HG03575 (cell line): ENCODE measurements around the gene TANGO6.

Experiments
- ATAC-seq: cut with Tn5 transposase; IDR thresholded peaks from one replicate; pipeline ENCODE4 v1.9.1; 2021; ENCODE audit not compliant: unreplicated experiment, insufficient number of reproducible peaks, low FRiP score; ENCODE audit errors: extremely low read depth

Gene TANGO6

DNA sequence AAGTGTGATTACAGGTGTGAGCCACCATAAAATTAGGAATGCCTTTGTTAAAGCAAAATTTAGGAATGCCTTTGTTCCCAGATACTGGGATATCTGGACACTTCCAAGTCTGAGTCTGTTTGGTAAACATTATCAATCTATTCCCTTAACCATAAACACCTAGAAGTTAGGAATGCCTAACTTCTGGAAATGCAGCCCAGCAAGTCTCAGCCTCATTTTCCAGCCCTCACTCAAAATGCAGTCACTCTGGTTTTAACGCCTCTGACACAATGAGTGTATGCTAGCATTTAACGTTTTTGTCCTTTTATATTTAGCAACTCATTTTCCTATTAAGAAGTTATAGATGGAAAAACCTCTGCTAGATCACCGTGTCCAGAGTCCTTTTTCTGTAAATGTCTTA, 227.7 kb downstream of the TANGO6 start:
- ATAC-seq: no peak

DNA sequence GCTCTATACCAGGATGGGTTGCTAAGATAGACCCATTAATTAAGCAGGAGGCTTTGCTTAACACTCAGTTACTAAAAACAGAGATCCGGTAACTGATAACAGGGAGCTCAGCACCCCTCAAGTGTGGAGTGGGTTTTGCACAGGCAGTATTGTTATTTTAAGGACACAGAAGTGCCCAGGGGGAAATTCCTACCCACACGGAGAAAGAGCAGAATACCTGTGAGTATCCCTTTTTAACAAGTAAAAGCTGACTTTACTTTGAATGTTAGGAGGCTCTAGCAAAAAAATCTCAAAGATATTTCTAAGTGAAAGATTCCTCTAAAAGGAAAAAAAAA, 229.3 kb downstream of the TANGO6 start:
- ATAC-seq: no peak

DNA sequence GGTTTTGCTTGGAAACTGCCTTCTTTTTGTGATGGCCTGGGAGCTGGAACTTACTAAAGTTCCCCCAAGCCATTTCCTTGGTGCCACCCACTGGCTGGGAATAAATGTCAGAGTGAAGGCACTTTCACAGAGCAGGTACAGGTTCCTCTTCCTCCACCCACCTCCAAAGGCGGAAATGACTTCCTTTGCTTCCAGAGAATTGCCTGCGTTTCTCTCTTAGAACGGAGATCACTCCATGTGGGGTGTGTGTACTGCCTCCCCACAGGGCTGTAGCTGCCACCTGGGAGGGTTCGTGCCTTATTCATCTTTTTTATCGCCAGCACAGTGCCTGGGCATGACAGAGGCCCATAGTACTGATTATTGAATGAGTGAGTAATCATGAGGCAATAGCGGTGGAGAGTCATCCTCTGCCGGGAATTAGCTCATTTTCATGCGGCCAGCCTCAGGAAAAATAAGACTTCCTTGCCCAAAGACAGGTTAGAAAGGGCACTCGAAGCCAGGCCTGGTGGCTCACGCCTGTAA, 229.9 kb downstream of the TANGO6 start:
- no peak for ATAC-seq

DNA sequence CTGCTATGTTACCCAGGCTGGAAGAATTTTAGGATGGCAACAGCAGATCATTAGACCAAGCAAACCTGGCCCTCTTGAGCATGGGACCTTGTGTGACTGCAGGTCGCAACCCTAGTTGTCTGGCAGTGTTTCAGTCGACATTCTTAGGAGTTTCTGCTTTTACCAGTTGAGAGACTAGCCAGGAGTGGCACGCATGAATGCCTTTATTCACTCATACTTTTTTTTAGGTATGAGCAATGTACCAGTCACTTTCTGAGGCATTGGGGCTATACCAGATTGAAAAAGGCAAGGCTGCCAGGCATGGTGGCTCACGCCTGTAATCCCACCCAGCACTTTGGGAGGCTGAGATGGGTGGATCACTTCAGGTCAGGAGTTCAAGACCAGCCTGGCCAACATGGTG, 233.9 kb downstream of the TANGO6 start:
- ATAC-seq: no peak

DNA sequence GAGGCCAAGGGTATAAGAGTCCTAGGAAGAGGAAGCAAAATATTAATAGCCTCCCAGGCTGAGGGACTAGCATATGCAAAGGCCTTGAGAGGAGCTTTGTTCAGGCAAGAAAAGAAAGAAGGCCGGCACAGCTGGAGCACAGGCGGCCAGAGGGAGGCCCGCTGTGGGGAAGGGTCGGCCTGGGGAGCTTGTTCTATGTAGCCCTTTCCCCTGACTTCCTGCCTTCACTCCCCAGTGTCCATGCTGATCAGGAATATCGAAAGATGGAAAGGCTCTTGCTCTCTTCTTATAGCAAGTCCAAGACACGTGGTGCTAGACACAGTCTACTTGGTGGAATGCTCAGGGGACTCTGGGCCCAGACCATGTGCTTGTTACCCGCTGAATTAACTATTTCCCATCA, 234.7 kb downstream of the TANGO6 start:
- ATAC-seq: no peak

DNA sequence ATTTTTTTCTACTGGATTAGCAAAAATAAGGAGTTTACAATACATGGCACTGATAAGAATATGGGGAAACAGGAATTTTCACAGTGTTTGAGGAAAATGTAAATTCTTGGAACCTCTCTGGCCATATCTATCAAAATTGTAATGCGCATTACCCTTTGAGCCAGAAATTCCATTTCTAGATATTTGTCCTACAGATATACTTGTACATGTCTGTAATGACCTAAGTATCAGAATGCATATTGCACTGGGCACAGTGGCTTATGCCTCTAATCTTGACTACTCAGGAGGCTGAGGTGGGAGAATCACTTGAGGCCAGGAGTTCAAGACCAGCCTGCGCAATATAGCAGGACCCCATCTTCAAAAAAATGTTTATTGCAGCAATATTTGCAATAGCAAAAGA, 236.4 kb downstream of the TANGO6 start:
- ATAC-seq: no peak

DNA sequence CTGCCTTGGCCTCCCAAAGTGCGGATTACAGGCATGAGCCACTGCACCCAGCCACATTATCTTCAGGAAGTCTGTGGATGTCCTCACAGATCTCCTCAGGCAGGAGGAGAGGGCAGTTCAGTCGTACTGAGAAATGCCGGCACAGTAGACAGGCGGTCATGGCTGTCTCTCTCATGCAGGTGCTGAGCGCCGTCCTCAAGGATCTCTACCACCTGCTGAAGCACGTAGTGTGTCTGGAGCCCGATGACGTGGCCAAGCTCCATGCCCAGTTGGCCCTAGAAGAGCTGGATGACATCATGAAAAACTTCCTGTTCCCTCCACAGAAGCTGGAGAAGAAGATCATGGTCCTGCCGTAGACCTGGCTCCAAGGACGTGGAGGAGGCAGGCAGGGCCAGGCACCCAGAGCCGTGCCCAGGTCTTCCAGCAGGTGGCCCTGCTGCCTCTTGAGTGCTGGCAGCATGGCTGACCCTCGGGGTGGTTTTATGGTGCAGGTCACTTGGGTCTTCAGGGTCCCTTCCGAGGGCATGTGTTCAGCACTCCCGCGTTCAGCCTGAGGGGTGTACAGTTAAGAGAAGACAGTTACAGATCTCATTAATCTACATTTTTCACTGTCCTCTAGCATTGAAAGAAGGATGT, 240.1 kb downstream of the TANGO6 start:
- no peak for ATAC-seq

DNA sequence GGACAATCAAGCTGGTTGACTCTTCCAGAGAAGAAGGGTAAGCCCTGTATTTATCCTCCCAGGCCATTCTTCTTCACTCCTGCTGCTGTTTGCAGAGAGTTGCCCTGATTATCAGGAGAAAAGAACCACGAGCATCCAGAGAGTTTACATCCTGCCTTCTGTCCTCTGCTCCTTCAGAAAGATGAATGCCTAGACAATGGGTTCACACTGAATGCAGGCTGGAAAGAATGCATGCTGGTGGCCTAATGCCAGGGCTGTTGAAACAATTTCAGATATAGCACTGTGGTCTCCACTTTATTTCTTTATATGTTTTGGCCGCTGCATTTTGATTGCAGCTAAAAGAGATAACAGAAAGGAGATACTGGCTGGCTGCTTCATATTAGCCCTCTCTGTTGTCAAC, 241.0 kb downstream of the TANGO6 start:
- no peak for ATAC-seq

DNA sequence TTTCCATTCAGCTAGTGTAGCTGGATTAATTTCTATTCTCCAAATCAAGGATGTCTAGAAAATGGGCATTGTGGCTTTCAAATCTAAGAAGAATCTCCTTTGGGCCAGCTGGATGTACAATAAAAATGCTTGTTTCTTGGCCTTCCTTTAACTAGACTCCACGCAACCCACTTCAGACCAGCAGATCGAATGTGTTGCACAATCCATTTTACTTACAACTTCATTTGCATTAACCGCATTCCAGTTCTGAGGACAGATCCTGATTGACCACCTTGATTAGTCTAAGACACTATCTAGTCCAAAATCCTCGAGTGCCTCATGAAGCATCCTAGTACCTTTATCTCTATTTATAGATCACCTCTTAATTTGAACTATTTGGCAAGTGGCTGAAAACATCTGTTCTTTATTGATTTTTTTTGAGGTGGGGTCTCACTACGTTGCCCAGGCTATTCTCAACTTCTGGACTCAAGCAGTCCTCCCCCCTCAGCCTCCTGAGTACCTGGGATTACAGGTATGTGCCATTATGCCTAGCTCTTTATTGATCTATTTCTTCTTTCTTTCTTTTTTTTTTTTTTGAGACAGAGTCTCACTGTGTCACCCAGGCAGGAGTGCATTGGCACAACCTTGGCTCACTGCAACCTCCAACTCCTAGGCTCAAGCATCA, 241.8 kb downstream of the TANGO6 start:
- no peak for ATAC-seq

DNA sequence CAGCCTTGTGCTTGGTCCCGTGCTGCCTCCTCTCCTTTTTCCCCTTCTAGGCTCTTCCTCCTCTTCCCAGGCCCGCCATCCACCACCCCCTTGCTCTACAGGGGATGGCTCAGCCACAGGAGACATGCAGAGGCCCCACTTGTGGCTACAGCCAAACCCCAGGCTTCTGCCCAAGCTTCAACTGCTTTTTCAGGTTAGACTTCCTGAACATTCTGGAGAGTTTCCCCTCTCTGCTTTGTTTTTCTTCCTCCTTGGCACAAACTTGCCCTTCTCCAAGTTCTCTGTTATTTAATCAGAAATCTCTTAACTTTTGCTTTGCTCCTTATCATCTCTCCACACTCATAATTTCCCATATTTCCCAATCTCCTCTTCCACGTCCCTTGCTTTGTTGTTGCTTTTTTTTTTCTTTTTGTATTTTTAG, 243.8 kb downstream of the TANGO6 start:
- ATAC-seq: no peak

DNA sequence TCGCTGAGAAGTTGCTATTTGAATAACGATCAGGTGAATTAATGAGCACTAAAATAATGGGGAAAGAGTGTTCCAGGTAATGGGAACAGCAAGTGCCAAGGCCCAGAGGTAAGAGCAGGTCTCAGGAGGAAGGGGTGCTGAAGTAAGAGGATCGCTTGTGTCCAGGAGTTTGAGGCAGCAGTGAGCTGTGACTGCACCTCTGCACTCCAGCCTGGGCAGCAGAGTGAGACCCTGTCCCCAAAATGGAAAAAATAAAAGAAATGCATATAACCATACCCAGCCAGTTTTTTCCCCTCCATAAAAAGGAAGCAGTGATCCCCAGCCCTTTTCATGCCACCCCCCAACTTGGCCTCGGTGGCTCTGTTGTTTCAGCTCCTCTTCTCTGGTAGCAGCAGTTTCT, 245.4 kb downstream of the TANGO6 start:
- ATAC-seq: no peak

DNA sequence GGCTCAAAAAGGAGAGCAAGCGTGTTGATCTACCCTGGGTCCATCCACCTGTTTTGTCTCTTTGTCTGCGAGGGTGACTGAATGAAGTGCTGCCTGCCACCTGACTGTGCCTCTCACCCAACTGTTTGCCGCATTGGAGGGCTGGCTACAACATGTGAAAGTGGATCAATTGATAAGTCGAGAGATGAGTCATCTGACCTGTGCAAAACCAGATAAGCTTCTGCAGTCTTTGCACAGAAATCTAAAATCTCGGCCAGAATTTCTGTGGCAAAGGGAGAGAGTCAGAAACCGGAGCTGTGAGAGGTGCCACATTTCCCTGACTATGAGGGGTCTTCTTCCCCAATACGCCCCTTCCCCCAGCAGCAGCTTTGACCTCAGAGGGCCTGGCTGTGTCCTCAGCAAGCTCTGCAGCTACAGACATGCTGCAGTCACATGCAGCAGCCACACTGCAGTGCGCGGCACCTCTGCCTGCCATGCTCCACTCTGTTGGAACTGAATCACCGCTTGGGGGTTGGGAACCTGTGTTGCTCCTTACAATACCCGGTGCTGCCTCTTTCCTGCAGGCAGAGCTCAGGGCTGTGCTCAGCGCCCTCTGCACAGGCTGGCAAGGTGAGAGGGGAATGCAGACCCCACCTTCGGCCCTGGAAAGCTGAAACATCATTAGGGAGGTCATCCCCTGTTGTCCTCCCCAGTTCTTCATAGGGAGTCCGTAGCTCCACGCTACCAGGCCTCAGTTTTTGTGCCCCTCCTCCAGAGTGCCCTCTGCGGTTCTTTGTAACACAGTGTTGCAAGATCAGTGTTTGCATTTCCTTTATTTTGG, 246.0 kb downstream of the TANGO6 start:
- no peak for ATAC-seq

DNA sequence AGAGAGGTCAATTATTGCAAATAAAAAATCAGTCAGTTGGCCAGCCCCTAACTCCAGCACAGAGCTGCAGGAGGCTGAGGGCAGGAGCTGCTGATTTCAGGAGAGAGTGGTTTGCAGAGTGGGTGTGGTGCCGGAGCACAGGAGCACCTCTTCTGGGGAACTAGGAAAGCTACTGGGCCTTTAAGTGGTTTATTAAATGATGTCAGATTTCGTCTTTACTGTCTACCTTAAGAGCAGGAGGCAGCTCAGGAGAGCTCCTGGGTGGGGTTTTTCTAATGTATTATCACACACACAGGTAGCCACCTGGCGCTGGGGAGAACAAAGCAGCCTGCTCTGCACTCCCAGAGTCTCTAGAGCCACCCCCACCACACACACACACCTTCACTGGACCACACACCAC, 250.6 kb downstream of the TANGO6 start:
- no peak for ATAC-seq

DNA sequence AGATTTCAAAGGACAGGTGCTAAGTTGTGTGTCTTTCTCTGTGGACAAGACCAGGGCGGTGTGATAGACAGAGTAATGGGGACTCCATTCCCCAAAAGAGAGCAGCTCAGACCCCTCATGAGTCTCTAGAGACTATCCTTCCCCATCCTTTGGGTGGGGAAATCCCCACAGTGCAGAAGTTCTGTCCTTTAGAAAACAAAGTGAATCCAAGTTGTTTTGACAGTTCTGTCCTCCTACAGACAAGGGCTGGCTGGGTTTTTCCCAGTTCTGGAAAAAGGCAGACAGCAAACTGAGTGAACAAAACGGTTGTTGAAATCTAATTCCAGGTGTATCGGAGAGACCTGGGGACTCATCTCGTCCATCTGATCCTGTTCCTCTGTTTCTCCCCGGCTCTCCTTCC, 251.2 kb downstream of the TANGO6 start:
- no peak for ATAC-seq

DNA sequence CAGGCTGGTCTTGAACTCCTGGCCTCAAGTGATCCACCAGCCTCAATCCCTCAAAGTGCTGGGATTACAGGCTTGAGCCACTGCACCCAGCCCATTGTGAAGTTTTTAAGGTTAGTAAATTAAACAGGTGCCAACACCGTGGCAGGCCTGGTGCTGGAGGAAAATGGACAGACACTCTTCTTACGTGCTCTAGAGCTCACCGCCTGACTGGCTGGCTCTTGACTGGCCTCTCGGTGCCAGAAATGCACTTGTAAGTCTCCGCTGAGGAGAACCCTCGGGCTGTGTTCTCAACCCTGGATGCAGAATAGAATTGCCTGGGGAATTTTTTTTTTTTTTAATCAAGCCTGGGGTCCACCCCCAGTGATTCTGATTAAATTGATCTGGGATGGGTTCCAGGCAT, 251.9 kb downstream of the TANGO6 start:
- ATAC-seq: no peak

DNA sequence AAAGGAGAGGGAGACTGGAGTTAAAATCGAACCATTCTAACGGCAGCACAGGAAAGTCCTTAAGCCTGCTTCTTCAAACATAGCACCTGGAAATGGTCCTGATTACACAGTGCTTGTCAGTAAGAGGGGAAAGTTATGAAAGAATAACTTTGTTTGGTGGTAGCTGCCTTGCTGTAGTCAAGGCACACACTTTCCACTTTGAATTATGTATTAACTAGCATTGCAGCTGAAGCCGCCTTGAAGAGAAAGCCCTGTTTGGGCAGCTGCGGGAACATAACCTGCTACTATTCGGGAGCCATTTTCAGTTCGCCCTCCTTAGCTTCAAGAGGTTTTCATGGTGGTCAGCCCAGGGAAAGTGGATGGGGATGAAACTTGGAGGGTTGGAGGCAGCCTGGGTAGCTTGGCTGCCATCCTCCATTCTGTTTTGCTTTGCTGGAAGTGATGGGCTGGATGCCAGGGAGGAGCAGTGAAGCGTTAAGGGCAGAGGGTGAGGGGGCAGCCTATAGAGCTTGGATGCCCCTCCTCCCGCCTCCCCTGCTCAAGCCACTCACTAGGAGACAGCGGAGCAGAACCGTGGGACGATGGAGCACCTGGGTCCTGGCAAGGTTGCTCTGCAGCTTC, 256.9 kb downstream of the TANGO6 start:
- no peak for ATAC-seq

DNA sequence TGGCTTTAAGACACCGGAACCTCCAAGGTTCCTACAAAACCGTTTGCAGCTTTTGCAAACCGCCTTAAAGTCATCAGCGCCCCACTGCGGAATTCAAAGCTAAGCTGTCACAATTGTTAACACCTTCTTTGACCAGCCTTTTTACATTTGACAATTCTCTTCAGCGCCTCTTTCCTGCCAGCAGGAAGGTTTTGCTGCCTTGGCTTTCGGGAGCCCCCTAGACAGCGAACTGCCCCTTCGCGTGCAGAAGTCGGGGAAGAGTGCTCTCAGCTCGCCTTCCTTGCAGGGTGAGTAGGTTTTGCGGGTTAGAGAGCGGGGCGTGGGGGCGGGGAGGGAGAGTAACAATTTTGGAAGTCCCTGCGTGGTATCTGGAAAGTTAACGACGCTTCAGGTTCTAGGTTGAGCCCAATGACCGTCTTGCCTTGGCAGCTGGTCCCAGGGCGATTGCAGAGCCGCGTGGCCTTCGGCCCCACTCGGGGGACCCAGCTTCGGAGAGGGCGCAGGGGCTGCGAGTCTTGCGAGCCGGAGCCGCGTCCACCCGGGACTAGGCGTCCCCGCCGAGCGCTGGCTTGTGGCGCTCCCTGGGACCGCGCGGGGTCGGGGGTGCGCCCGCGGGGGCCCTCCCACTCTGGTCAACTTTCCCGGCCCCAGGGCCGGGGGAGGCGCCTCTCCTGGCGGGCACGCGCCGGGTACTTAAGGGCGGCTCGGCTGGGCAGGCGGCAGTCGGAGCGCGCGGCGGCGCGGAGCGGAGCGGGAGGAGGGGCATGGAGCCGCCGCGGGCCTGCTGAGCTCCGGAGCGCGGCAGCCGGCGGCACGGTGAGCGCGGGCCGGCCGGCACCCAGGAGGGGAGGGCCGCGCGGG, 262.4 kb downstream of the TANGO6 start, which contains the start of gene HAS3:
TSS of gene HAS3 (plus strand) at position 153 of the 861 bp plus-strand sequence. CDS start 3,743 bp downstream, outside the sequence.
- ATAC-seq: no peak

DNA sequence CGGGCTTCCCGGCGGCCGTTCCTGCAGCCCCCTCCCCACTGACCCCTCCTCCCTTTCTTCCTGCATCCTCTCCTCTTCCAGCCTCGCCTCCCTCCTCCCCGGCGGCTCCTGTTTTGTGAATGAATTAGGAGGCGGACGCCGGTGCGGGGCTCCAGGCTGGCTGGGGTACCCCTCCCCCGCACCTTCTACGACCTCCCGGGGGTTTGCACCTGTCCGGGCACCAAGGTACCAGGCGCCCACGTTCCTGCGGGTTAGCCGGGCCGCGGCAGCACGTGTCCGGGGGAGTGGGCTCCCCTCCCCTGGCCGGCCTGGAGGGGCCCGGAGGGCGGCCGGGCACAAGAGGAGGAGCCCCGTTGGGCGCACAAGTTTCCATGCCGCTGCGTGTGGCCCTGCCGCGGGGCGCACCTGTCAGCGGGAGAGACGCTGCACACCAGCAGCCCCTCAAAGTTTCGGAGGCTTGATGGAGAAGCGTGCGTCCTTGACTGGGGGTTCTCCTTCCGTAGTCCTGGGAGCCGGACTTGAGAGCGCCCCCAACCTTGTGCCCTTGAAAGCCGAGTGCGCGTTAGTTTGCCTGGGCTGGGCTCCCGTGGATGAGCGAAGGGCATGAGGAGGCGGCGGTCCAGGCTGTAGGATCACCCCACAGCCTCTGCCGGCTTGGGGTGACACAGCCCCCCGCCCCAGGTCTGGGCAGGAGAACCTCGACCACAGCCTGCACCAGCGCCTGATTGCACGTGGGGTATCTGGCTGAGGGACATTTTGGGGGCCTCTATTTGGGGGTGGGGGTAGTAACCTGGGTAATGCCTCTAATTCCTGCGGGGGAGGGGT, 263.4 kb downstream of the TANGO6 start:
- ATAC-seq: no peak
